Naive B cell (primary cell): ENCODE results near the gene ZBTB20. TPM values are rescaled to one million over a fixed set of nuclear protein-coding genes. Genes with fewer than 3 reads are reported as not detected.
A peak's percentile ranks its signal among the peaks of the same experiment; 100 is the strongest.

Experiments used
- ATAC-seq, 2 donors: fragments of 150-1000 bp; cut with Tn5 transposase; 2 replicates each; pipeline ENCODE4 v1.10.0; 2021; ENCODE audit warnings: low read depth in 2 of 2, mild to moderate bottlenecking in 2 of 2, moderate library complexity in 2 of 2
- DNase-seq: peaks from one replicate; pipeline ENCODE4 v3.0.0; 2022
- H3K27ac Mint-ChIP-seq, 6 donors: one replicate each; pipeline ENCODE4 v1.8.0; 2020 to 2022; ENCODE audit warnings: mild to moderate bottlenecking in 6 of 6, mixed read lengths in 6 of 6, moderate library complexity in 5 of 6, inconsistent platforms in 2 of 6
- H3K27me3 Mint-ChIP-seq, 3 donors: one replicate each; pipeline ENCODE4 v1.8.0; 2021 to 2022; ENCODE audit warnings: mixed read lengths in 3 of 3, mild to moderate bottlenecking in 1 of 3
- H3K36me3 Mint-ChIP-seq, 2 donors: one replicate each; pipeline ENCODE4 v1.8.0; 2020 to 2022; ENCODE audit warnings: mixed read lengths in 2 of 2, inconsistent platforms in 1 of 2, mild to moderate bottlenecking in 1 of 2
- H3K4me1 Mint-ChIP-seq, 3 donors: one replicate each; pipeline ENCODE4 v1.8.0; 2020 to 2022; ENCODE audit warnings: mixed read lengths in 3 of 3, inconsistent platforms in 1 of 3, mild to moderate bottlenecking in 1 of 3, moderate library complexity in 1 of 3
- H3K4me3 Mint-ChIP-seq, 8 donors: one replicate each; pipeline ENCODE4 v1.8.0; 2020 to 2022; ENCODE audit warnings: mild to moderate bottlenecking in 8 of 8, mixed read lengths in 8 of 8, moderate library complexity in 8 of 8, inconsistent platforms in 2 of 8
- H3K9me3 Mint-ChIP-seq, 7 donors: one replicate each; pipeline ENCODE4 v1.8.0; 2020 to 2022; ENCODE audit warnings: mixed read lengths in 7 of 7, mild to moderate bottlenecking in 5 of 7, inconsistent platforms in 2 of 7, moderate library complexity in 1 of 7
- polyA plus RNA-seq, 6 donors: library from polyadenylated mRNA; unstranded; fragments of 300-500 nt; fragmentation: Illumina TruSeq; gene quantifications; one replicate each; pipeline ENCODE4 v1.2.3, GENCODE V29; 2021; ENCODE audit warnings: low read depth in 6 of 6

ZBTB20 gene
- polyA plus RNA-seq, 6 donors from 2014 or later, result 20.4 to 38.5 (median 34.6) TPM

DNA sequence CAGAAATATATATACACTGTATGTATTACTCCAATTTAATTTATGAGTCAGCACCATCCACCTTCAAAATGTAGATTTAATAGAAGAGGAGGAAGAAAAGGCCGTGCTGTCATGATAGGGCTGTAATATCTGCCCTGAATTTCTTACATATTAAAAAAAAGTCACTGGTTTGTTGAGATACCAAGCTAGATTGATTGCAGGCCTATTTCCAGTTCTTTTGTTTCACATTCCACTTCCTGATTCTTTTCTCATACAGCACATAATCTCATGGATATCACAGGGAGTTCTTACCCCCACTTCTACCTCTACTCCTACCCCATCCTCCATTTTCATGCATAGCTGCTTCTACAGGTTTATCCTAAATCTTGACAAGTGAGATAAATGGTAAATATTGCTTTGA lies 290.3 kb downstream of the ZBTB20 start:
- Mint-ChIP-seq H3K4me3 (no peak overlapping the region), H3K9me3 (no peaks in the 10 kb centered on the region), H3K36me3 (no peaks in the 10 kb centered on the region), H3K27me3 (no peaks in the 10 kb centered on the region), H3K4me1 (peaks cover 24 to 53% (median 47%) of the 10 kb centered on the region in 3 donors), H3K27ac (peak overlapping the region in 1 of 6 donors; percentile 60)
- no peak for DNase-seq
- no peak for ATAC-seq

DNA sequence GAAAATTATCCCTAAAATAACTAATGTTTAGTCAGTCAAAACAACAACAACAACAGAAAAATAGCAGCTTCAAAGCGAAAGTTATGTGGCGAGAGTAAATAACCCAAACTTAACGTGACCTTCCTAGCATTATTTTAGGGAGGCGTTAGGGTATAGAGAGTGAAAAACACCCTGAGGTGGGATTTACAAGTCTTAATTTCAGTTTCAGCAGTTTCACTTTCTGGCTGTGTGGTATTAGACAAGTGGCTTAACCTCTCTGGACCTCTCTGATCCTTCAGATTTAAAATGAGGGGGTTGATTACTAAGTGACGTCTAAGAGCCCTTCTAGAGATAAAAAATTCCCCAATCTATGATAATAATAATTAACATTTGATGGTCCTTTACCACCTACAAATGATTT lies 291.2 kb downstream of the ZBTB20 start:
- Mint-ChIP-seq H3K9me3 (no peaks in the 10 kb centered on the region), H3K27me3 (no peaks in the 10 kb centered on the region), H3K4me3 (no peak overlapping the region), H3K4me1 (peaks cover 24 to 43% (median 39%) of the 10 kb centered on the region in 3 donors), H3K27ac (no peak overlapping the region), H3K36me3 (no peaks in the 10 kb centered on the region)
- ATAC-seq (no peak), DNase-seq (no peak)

DNA sequence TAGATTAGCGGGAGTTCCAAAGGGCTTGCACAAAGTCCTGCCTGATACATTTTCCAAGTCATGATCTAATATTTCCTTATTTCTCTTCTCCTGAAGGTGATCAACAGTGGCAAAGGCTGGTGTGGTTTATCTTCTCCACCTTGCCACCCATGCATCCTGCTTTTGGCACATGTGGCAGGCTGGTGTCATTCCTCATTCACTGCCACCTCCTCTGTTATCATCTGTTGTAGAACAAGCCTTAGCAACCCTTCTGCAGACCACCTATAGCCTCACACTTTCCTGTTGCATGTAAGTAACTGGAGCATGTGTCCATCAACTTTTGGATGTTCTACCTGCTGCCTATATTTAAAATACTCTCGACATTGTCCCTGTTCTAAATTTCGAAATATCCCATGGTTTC lies 294.1 kb downstream of the ZBTB20 start:
- H3K4me1 Mint-ChIP-seq, result peaks cover 5 to 29% (median 23%) of the 10 kb centered on the region in 3 donors
- H3K27ac Mint-ChIP-seq, result peak overlapping the region in 1 of 6 donors; percentile 64
- no peaks in the 10 kb centered on the region for H3K9me3 Mint-ChIP-seq
- DNase-seq (no peak), ATAC-seq (no peak)
- no peaks in the 10 kb centered on the region for H3K36me3 Mint-ChIP-seq
- H3K4me3 Mint-ChIP-seq, result no peak overlapping the region
- no peaks in the 10 kb centered on the region for H3K27me3 Mint-ChIP-seq

DNA sequence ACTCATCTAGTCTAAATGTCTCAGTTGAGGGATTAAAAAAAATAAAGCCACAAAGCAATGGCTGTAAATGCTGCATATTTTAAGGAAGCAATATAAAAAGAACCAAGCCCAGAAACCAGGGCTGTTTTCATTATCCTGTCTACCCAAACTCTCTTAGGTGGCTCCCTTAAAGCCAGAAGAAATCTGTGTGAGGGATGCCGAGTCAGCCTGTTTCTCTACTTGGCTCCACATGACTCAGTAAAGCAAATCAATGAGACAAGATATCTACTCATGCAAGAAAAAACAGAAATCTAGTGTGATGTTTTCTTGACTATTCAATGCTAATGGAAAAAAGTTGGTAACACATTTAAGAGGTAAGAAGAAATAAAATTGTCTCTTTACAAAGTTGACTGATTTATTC lies 296.2 kb downstream of the ZBTB20 start:
- Mint-ChIP-seq H3K4me3 (no peak overlapping the region), H3K9me3 (no peaks in the 10 kb centered on the region), H3K27ac (peak overlapping the region in 1 of 6 donors; percentile 69), H3K27me3 (no peaks in the 10 kb centered on the region), H3K4me1 (peaks cover 0 to 17% (median 11%) of the 10 kb centered on the region in 3 donors), H3K36me3 (no peaks in the 10 kb centered on the region)
- ATAC-seq (no peak), DNase-seq (no peak)

- DNase-seq (no peak), ATAC-seq (no peak)
- H3K4me3 Mint-ChIP-seq, result peak overlapping the region in 1 of 8 donors; percentile 37
- peak overlapping the region in 1 of 6 donors; percentile 12 for H3K27ac Mint-ChIP-seq
- H3K9me3 Mint-ChIP-seq, result peaks cover 0 to 2% (median 0%) of the 10 kb centered on the region in 7 donors
- H3K4me1 Mint-ChIP-seq, result peaks cover 1 to 11% (median 5%) of the 10 kb centered on the region in 3 donors
- H3K27me3 Mint-ChIP-seq, result no peaks in the 10 kb centered on the region
- H3K36me3 Mint-ChIP-seq, result peaks cover 0 to 9% of the 10 kb centered on the region in 2 donors
These were observed 298.3 kb downstream of the ZBTB20 start for GRCh38 chr3:114848643-114849350.

GRCh38 chr3:114848082-114848481 lies 299.0 kb downstream of the ZBTB20 start:
- Mint-ChIP-seq H3K4me3 (no peak overlapping the region), H3K9me3 (peaks cover 0 to 2% (median 0%) of the 10 kb centered on the region in 7 donors), H3K36me3 (peaks cover 2 to 11% of the 10 kb centered on the region in 2 donors), H3K27me3 (no peaks in the 10 kb centered on the region), H3K27ac (peak overlapping the region in 1 of 6 donors; percentile 42), H3K4me1 (peaks cover 1 to 7% (median 6%) of the 10 kb centered on the region in 3 donors)
- ATAC-seq (no peak), DNase-seq (no peak)

DNA sequence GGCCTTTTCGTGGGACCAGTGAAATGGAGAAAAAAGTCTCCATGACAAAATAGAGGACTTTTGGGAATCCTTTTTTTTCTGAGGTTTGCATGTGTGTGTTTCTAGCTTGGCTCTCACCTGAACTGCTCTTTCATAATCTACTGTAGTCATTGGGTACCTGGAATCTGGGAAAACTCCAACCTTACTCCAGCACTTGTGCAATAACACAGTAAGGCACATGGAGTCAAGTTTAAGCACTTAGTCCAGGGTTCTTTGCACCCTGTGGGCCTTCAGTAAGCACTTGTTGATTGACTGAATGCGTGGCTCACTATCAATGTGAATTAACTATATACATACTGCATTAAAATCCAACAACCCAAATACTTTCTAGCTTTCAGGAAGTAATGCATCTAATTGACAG lies 299.5 kb downstream of the ZBTB20 start:
- ATAC-seq, result no peak
- peaks cover 0 to 2% (median 0%) of the 10 kb centered on the region in 7 donors for H3K9me3 Mint-ChIP-seq
- H3K36me3 Mint-ChIP-seq, result peaks cover 7 to 16% of the 10 kb centered on the region in 2 donors
- H3K27ac Mint-ChIP-seq, result peak overlapping the region in 2 of 6 donors; percentile 42 to 47
- H3K4me3 Mint-ChIP-seq, result no peak overlapping the region
- no peak for DNase-seq
- H3K4me1 Mint-ChIP-seq, result peaks cover 1 to 12% (median 2%) of the 10 kb centered on the region in 3 donors
- no peaks in the 10 kb centered on the region for H3K27me3 Mint-ChIP-seq

DNA sequence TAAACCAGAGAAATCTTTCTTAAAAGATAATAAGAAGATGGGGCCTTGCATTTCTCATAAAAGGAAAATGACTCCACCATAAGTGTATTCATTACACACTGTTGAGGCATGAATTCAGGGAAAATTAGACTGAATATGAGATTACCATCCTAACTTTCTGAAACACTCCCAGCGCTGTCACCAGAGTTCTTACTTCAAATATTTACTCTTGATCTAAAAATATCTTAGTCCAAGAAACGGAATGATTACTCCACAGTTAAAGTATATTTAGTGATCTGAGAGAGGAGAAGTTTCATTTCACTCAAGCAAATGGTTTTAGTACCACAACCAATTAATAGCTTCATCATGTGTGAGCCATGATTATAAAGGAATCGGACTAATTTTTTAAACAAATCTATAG lies 300.3 kb downstream of the ZBTB20 start:
- Mint-ChIP-seq H3K4me3 (no peak overlapping the region), H3K9me3 (peaks cover 0 to 2% (median 0%) of the 10 kb centered on the region in 7 donors), H3K4me1 (peaks cover 0 to 12% (median 1%) of the 10 kb centered on the region in 3 donors), H3K27ac (peak overlapping the region in 1 of 6 donors; percentile 30), H3K36me3 (peaks cover 8 to 16% of the 10 kb centered on the region in 2 donors), H3K27me3 (no peaks in the 10 kb centered on the region)
- no peak for DNase-seq
- ATAC-seq, result no peak

- Mint-ChIP-seq H3K27me3 (no peaks in the 10 kb centered on the region), H3K27ac (peak overlapping the region in 1 of 6 donors; percentile 30), H3K9me3 (peaks cover 0 to 2% (median 0%) of the 10 kb centered on the region in 7 donors)
These were observed 300.8 kb downstream of the ZBTB20 start for GRCh38 chr3:114846252-114846651.

DNA sequence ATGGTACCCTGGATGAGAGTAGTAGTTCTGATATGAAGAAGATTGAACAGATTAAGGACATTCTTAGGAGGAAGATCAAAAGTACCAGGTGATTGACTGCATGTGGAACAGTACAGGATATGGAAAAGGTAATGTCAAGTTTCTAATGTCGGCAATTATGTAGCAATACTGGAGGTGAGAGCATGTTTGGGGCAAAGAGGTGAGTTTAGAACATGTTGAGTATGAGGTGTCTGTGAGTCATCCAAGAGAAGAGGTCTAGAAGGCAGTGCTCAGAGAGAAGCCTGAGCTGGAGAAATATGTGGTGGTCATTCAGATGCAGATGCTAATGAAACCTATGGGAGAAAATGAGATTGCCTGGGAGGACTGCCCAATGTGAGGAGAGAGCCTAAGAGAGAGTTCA lies 305.6 kb downstream of the ZBTB20 start:
- no peaks in the 10 kb centered on the region for H3K27me3 Mint-ChIP-seq
- peaks cover 31 to 37% of the 10 kb centered on the region in 2 donors for H3K36me3 Mint-ChIP-seq
- no peak for DNase-seq
- ATAC-seq, result no peak
- H3K4me1 Mint-ChIP-seq, result peaks cover 1 to 15% (median 11%) of the 10 kb centered on the region in 3 donors
- no peak overlapping the region for H3K27ac Mint-ChIP-seq
- H3K4me3 Mint-ChIP-seq, result no peak overlapping the region
- H3K9me3 Mint-ChIP-seq, result peaks cover 0 to 2% (median 0%) of the 10 kb centered on the region in 7 donors

More at GRCh38 chr3:114846252-114846651, 300.8 kb downstream of the ZBTB20 start:
- Mint-ChIP-seq H3K36me3 (peaks cover 14 to 16% of the 10 kb centered on the region in 2 donors), H3K4me3 (no peak overlapping the region), H3K4me1 (peaks cover 1 to 16% (median 3%) of the 10 kb centered on the region in 3 donors)
- ATAC-seq (no peak), DNase-seq (no peak)

DNA sequence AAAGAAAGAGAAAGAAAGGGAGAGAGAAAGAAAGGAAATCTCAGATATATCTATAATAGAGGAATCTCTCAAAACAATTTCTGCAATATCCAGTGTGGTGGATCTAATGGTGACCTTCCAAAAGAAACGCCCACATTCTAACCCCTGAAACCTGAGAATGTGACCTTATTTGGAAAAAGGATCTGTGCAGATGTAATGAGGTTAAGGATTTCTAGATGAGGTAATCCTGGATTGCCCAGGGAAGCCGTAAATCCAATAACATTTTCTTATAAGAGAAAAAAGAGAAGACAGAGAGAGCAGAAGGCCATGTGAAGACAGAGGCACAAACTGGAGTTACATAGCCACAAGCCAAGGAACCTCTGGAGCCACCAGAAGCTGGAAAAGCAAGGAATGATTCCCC lies 307.6 kb downstream of the ZBTB20 start:
- no peak overlapping the region for H3K4me3 Mint-ChIP-seq
- ATAC-seq (no peak), DNase-seq (no peak)
- peak overlapping the region in 1 of 6 donors; percentile 10 for H3K27ac Mint-ChIP-seq
- no peaks in the 10 kb centered on the region for H3K27me3 Mint-ChIP-seq
- H3K4me1 Mint-ChIP-seq, result peaks cover 0 to 18% (median 13%) of the 10 kb centered on the region in 3 donors
- peaks cover 23 to 37% of the 10 kb centered on the region in 2 donors for H3K36me3 Mint-ChIP-seq
- H3K9me3 Mint-ChIP-seq, result peaks cover 0 to under 1% (median 0%) of the 10 kb centered on the region in 7 donors

- Mint-ChIP-seq H3K9me3 (no peaks in the 10 kb centered on the region), H3K4me1 (peaks cover 2 to 17% (median 13%) of the 10 kb centered on the region in 3 donors), H3K36me3 (peaks cover 19 to 34% of the 10 kb centered on the region in 2 donors), H3K27me3 (no peaks in the 10 kb centered on the region), H3K27ac (peak overlapping the region in 2 of 6 donors; percentile 47 to 72), H3K4me3 (no peak overlapping the region)
- DNase-seq, result no peak
- ATAC-seq, result no peak
These were observed 309.1 kb downstream of the ZBTB20 start for GRCh38 chr3:114838025-114838424.

DNA sequence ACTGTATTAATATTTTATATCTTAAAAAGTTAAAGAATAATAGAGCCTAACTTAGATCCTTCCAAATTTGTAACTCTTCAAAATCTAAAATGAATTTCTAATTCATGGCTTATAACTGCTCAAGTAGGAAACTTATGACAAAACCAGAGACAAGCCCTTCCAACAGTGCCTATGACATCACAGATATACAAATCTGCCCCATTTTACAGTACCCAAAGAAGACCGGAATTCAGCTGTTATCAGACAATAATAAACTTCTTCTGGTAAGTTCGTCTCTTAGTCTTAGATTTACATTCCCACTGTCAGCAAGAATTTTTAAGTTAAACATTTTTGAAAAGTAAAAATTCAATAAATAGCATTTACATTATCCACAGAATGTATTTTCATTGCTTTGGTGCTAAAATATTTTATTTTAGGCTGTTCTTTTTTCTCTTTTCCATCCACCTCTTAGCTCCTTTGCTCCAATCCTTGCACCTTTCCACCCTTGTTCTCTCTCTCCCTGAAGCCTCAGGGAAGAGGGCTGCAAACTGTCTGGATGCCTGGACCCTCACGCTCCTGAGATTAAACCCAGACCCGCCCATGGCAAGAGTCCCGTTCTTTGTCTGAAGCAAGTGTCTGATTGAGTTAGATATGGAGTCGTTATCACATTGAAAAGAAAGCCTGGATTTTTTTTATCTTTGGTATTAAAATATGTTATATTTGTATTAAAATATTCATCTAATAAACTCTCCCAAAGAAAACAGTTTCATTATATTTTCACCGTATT lies 312.7 kb downstream of the ZBTB20 start:
- no peaks in the 10 kb centered on the region for H3K9me3 Mint-ChIP-seq
- no peaks in the 10 kb centered on the region for H3K27me3 Mint-ChIP-seq
- no peak for ATAC-seq
- no peak overlapping the region for H3K4me3 Mint-ChIP-seq
- peaks cover 2 to 7% (median 5%) of the 10 kb centered on the region in 3 donors for H3K4me1 Mint-ChIP-seq
- H3K36me3 Mint-ChIP-seq, result peaks cover 15 to 21% of the 10 kb centered on the region in 2 donors
- no peak for DNase-seq
- peak overlapping the region in 3 of 6 donors; percentile 17 to 92 (median 81) for H3K27ac Mint-ChIP-seq
